Retinal pigment epithelial cell (primary cell): ENCODE data around the gene C19orf47.

Experiments
- DNase-seq: peaks from one replicate; pipeline ENCODE4 v3.0.0-alpha.2; 2010; ENCODE audit warnings: low read depth
- H3K4me3 ChIP-seq: 2 replicates; pipeline ENCODE4 v1.5.1; 2011; ENCODE audit warnings: mild to moderate bottlenecking, low read length, control low read depth, moderate library complexity
- CTCF ChIP-seq: conservative IDR thresholded peaks from 2 replicates; pipeline ENCODE4 v1.5.1; 2011; ENCODE audit warnings: low read depth, low read length, control low read depth, inconsistent platforms

Gene C19orf47

GRCh38 chr19:40366697-40367561, 18.7 kb upstream of the C19orf47 start:
- no peak for TF ChIP-seq CTCF
- no peak for DNase-seq
- peak overlapping the region; percentile 65 for H3K4me3 ChIP-seq

DNA sequence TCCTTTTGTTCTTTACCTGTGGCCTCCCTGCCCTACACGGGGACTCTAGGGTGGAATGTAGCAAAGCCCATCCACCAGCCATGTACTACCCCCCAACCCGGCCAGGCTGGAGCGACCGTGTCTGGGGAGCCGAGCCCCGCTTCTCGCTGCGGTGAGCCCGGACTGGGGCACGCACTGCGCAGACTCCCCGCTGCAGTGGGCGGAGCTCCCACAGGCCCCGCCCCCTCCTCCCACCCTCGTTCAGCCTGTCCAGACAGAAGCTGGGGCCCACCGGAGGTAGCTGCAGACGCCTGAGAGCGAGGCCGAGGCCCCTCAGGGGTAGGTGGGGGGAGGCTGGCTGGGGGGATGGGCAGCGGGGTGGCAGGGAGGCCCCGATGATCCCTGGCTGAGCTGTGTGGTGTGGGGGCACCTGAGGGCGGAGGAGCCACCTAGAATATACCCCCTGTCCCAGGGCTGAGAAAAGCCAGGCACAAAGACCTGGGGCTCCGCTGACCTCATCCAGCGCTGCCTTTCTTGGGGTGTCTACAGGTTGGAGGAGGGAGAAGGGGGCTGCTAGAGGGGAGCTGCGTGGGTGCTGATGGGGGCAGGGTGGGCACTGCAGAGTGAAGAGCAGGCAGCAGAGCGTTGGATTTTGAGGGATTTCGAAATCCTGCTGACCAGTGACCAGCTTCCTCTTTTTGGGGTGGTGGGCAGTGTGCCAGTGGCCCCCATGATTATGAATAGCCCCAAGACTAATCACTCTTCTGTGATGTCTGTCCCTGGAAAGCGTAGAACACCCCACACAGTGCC, 17.6 kb upstream of the C19orf47 start:
- H3K4me3 ChIP-seq, result peak overlapping the region; percentile 65
- no peak for TF ChIP-seq CTCF
- DNase-seq, result no peak

DNA sequence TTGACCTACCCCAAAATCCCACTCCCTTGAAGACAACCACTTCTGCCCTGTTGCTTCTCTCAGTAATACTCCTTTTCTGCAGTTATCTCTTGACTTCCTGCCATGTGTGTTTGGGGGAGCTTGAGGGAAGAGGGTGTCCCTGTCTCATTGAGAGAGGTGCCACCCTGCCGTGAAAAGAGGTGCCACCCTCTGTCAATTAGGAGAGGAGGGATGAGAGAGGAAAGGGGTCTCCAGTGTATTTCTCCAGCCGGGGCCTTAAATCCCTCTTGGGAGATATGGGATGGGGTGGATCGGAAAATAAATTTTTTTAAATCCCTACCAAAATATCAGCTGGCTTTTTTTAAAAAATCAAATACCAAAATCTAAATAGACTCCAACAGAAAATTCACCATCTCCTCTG, 16.8 kb upstream of the C19orf47 start:
- DNase-seq, result no peak
- H3K4me3 ChIP-seq, result no peak overlapping the region
- TF ChIP-seq CTCF, result no peak

DNA sequence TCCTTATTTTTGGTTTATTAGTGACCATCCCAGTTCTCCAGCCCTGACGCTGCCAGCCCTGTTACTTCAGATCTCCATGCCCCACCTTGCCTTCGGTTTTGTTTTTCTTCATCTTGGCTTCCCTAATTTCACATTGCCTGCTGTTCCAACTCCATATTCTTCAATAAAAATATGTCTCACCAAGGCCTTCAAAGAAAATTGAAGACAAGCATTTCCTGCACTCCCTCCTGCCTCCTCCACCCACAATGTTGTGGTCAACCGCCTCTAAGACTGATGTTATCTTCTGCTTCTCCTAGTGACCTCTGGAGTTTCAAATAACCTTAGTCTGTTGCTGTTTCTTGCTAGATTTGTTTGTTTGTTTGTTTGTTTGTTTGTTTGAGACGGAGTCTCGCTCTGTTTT, 14.9 kb upstream of the C19orf47 start:
- no peak overlapping the region for H3K4me3 ChIP-seq
- DNase-seq, result no peak
- no peak for TF ChIP-seq CTCF

- no peak for DNase-seq
- no peak overlapping the region for H3K4me3 ChIP-seq
- TF ChIP-seq CTCF, result no peak
Measured at GRCh38 chr19:40362160-40362559, 14.0 kb upstream of the C19orf47 start.

DNA sequence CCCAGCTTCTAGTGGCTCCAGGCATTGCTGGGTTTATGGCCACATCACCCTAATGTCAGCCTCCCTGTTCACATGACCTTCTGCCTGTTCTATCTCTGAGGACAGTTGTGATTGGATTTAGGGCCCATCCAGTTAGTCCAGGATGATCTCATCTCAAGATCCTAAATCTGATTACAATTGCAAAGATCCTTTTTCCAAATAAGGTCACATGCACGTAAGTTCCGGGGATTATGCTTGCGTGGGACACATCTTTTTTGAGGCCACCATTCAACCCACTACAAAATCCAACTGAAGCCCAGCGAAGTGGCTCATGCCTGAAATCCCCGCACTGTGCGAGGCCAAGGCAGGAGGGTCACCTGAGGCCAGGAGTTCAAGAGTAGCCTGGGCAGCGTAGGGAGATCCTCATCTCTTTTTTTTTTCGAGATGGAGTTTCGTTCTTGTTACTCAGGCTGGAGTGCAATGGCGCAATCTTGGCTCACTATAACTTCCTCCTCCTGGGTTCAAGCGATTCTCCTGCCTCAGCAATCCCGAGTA, 12.6 kb upstream of the C19orf47 start:
- DNase-seq, result no peak
- H3K4me3 ChIP-seq, result no peak overlapping the region
- no peak for TF ChIP-seq CTCF
